Kidney (tissue), 14 donors: ENCODE results near the gene AGTR1. TPM values are rescaled to one million over a fixed set of nuclear protein-coding genes. Genes with fewer than 3 reads are reported as not detected.
"Not testable (repeated sequence)": the region's sequence is repeated elsewhere in the genome, so short reads cannot be mapped to it uniquely, and the experiment has no call there.

Experiments
- DNase-seq, 5 donors: peaks; one replicate each; pipeline ENCODE4 v3.0.0-alpha.2; 2013 to 2020
- FAIRE-seq: peaks from 2 replicates; lab custom pipeline; 2012; peaks lifted over from hg19 to GRCh38; lab: Jason Lieb, UNC
- H3K27ac ChIP-seq, 2 donors: one replicate each; pipeline ENCODE4 v1.7.0; 2013; ENCODE audit warnings: low read depth in 2 of 2, low read length in 2 of 2, inconsistent platforms in 1 of 2
- H3K27me3 ChIP-seq: one replicate; pipeline ENCODE4 v1.7.1; 2013; ENCODE audit warnings: low read length, inconsistent platforms; ENCODE audit not compliant: control insufficient read depth, insufficient read depth
- H3K36me3 ChIP-seq, 3 donors: one replicate each; pipeline versions ENCODE4 v1.7.0 to v1.7.1; 2013; ENCODE audit warnings: low read length in 3 of 3, control low read depth in 1 of 3, inconsistent platforms in 1 of 3; ENCODE audit not compliant: insufficient read depth in 3 of 3, control insufficient read depth in 2 of 3
- H3K4me1 ChIP-seq, 3 donors: one replicate each; pipeline versions ENCODE4 v1.7.0 to v1.7.1; 2013; ENCODE audit warnings: low read length in 3 of 3, inconsistent platforms in 1 of 3, low read depth in 1 of 3; ENCODE audit not compliant: control insufficient read depth in 2 of 3, insufficient read depth in 2 of 3
- H3K4me3 ChIP-seq, 3 donors: one replicate each; pipeline versions ENCODE4 v1.7.0 to v1.8.1; 2013; ENCODE audit warnings: low read length in 3 of 3, control low read depth in 1 of 3, inconsistent platforms in 1 of 3
- H3K9ac ChIP-seq, 3 donors: one replicate each; pipeline versions ENCODE4 v1.7.0 to v1.7.1; 2013; ENCODE audit warnings: low read length in 3 of 3, control low read depth in 1 of 3, inconsistent platforms in 1 of 3
- H3K9me3 ChIP-seq, 3 donors: one replicate each; pipeline versions ENCODE4 v1.7.0 to v1.7.1; 2013; ENCODE audit warnings: low read length in 3 of 3, control low read depth in 1 of 3, inconsistent platforms in 1 of 3; ENCODE audit not compliant: control insufficient read depth in 2 of 3, insufficient read depth in 1 of 3
- CTCF ChIP-seq: IDR thresholded peaks from 3 replicates; pipeline ENCODE4 v1.5.1; 2012; ENCODE audit warnings: mild to moderate bottlenecking, moderate library complexity, borderline replicate concordance; ENCODE audit not compliant: insufficient read depth; ENCODE audit errors: extremely low read depth
- intact Hi-C: fragments of 100-400 bp; cut with DNase I; formaldehyde crosslinking; loops from one replicate; pipeline ENCODE4 v1.11.1; 2022
- polyA plus RNA-seq: library from polyadenylated mRNA; stranded (reverse); fragments of 350-450 nt; fragmentation: Illumina TruSeq; extraction: RNeasy Lipid Tissue Mini Kit (QIAGEN cat#74804); gene quantifications from one replicate; pipeline ENCODE4 v1.2.3, GENCODE V29; 2014; ENCODE audit warnings: low read depth, low replicate concordance; ENCODE audit not compliant: insufficient read depth
- total RNA-seq: library from RNA; stranded (reverse); fragmentation: NEBNext Ultra II Directional; extraction: Animal tissue kit (Norgen Biotek cat#: 25700); gene quantifications from one replicate; pipeline ENCODE4 v1.2.1, GENCODE V29; 2021
- donor health status: control.
- donor health status: control.
- donor health status: control.
- donor health status: control.
- donor health status: control.
- donor health status: DM: yes; HTN: yes; CAD: no.
- donor health status: Normal renal cell carcinoma (clear cell type).

AGTR1 gene
- total and polyA plus RNA-seq, 2 donors from 2014 or later: 5.6 to 14.8 TPM

GRCh38 chr3:148773805-148774204 lies 76.1 kb downstream of the AGTR1 start:
- H3K36me3 ChIP-seq: no peaks in the 10 kb centered on the region
- DNase-seq (no peak), FAIRE-seq (no peak)
- no peak overlapping the region for H3K9ac ChIP-seq
- H3K27ac ChIP-seq: no peak overlapping the region
- H3K4me3 ChIP-seq: no peak overlapping the region
- no peak for TF ChIP-seq CTCF
- H3K4me1 ChIP-seq: no peaks in the 10 kb centered on the region
- intact Hi-C loops: no loop called here
- no peaks in the 10 kb centered on the region for H3K9me3 ChIP-seq
- no peaks in the 10 kb centered on the region for H3K27me3 ChIP-seq

- DNase-seq: no peak
- Histone ChIP-seq H3K9me3 (no peaks in the 10 kb centered on the region), H3K4me3 (no peak overlapping the region), H3K27me3 (no peaks in the 10 kb centered on the region), H3K9ac (no peak overlapping the region), H3K27ac (no peak overlapping the region), H3K36me3 (no peaks in the 10 kb centered on the region), H3K4me1 (no peaks in the 10 kb centered on the region)
- FAIRE-seq: no peak
- intact Hi-C loops: no loop called here
- TF ChIP-seq CTCF: no peak
These were observed 81.2 kb downstream of the AGTR1 start for GRCh38 chr3:148778926-148779325.

- intact Hi-C loops, H3K27ac ChIP-seq, H3K4me1 ChIP-seq, FAIRE-seq, DNase-seq, H3K27me3 ChIP-seq, H3K4me3 ChIP-seq, H3K9me3 ChIP-seq, H3K36me3 ChIP-seq, H3K9ac ChIP-seq: not testable (repeated sequence)
These were observed 87.3 kb downstream of the AGTR1 start for GRCh38 chr3:148785026-148785425.

GRCh38 chr3:148786159-148786558 lies 88.5 kb downstream of the AGTR1 start:
- H3K9ac ChIP-seq, H3K4me1 ChIP-seq, DNase-seq, H3K27me3 ChIP-seq, H3K36me3 ChIP-seq, H3K27ac ChIP-seq, FAIRE-seq, H3K9me3 ChIP-seq, intact Hi-C loops, H3K4me3 ChIP-seq: not testable (repeated sequence)

- no peak for FAIRE-seq
- Histone ChIP-seq H3K9me3 (no peaks in the 10 kb centered on the region), H3K27me3 (no peaks in the 10 kb centered on the region), H3K27ac (no peak overlapping the region), H3K4me1 (no peaks in the 10 kb centered on the region), H3K36me3 (no peaks in the 10 kb centered on the region), H3K4me3 (no peak overlapping the region), H3K9ac (no peak overlapping the region)
- intact Hi-C loops: no loop called here
- DNase-seq: peak in 2 of 5 donors; percentile 38 to 41
- no peak for TF ChIP-seq CTCF
These were observed 91.4 kb downstream of the AGTR1 start for GRCh38 chr3:148789146-148789545.
